SK-N-SH treated with all-trans-retinoic acid at 6 μM for 48 hours (cell line): ENCODE measurements around the gene TMEM212.

Experiments used
- ARNTL ChIP-seq: fragments of 450-650 bp; formaldehyde crosslinking; IDR thresholded peaks from 2 replicates; pipeline ENCODE4 v1.5.0; 2020; ENCODE audit warnings: low read depth, mild to moderate bottlenecking, moderate library complexity, borderline replicate concordance
- CREB5 ChIP-seq: fragments of 250-450 bp; sonication (Bioruptor Pico); IDR thresholded peaks from 2 replicates; pipeline ENCODE4 v1.5.1; 2020; ENCODE audit warnings: low read depth, mild to moderate bottlenecking, moderate library complexity
- PATZ1 ChIP-seq: fragments of 250-450 bp; sonication (Bioruptor Pico); IDR thresholded peaks from 2 replicates; pipeline ENCODE4 v1.8.0; 2020; ENCODE audit warnings: mild to moderate bottlenecking, moderate library complexity, borderline replicate concordance
- TSHZ2 ChIP-seq: fragments of 250-450 bp; sonication (Bioruptor Pico); IDR thresholded peaks from 2 replicates; pipeline ENCODE4 v1.5.0; 2020; ENCODE audit warnings: mild to moderate bottlenecking, moderate library complexity
- ZFP30 ChIP-seq: fragments of 450-650 bp; formaldehyde crosslinking; IDR thresholded peaks from 2 replicates; pipeline ENCODE4 v1.5.0; 2022; ENCODE audit warnings: mild to moderate bottlenecking, moderate library complexity
- ZNF8 ChIP-seq: fragments of 450-650 bp; formaldehyde crosslinking; IDR thresholded peaks from 2 replicates; pipeline ENCODE4 v1.5.0; 2020; ENCODE audit warnings: mild to moderate bottlenecking, moderate library complexity

- TF ChIP-seq PATZ1 = no peak
- TF ChIP-seq CREB5 (CRISPR knock-in tag) = no peak
- no peak for TF ChIP-seq ARNTL (CRISPR knock-in tag)
- TF ChIP-seq ZFP30 (CRISPR knock-in tag) = no peak
- no peak for TF ChIP-seq TSHZ2 (CRISPR knock-in tag)
- TF ChIP-seq ZNF8 (CRISPR knock-in tag) = no peak
Measured at GRCh38 chr3:171799501-171799900, 43.6 kb upstream of the TMEM212 start.
